Measurements from ENCODE around the gene RIC8B.

RIC8B gene

DNA sequence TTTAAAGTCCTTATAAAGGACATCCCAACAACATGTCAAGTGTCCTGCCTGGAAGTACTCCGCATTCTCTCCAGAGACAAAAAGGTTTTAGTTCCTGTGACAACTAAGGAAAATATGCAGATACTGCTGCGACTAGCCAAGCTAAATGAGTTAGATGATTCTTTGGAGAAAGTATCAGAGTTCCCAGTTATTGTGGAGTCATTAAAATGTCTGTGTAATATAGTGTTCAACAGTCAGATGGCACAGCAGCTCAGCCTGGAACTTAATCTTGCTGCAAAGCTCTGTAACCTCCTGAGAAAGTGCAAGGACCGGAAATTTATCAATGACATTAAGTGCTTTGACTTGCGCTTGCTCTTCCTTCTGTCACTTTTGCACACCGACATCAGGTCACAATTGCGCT is 40.2 kb downstream of the RIC8B start:
- 93% methylated on average over 6 of the region's 6 CpGs for WGBS
- Histone ChIP-seq H3K9me3 (ENCODE audit: insufficient read depth, low read depth, low read length) (no peaks in the 10 kb centered on the region), H3K27me3 (ENCODE audit: insufficient read depth, low read length) (no peaks in the 10 kb centered on the region), H3K9ac (ENCODE audit: low read depth, low read length) (no peak overlapping the region), H3K36me3 (ENCODE audit: insufficient read depth, low read length) (peaks cover 16% of the 10 kb centered on the region), H3K4me1 (ENCODE audit: insufficient read depth, low read length) (peaks cover 13% of the 10 kb centered on the region; the same call in 1 of the 2 replicates), H3K4me3 (ENCODE audit: low read length) (no peak overlapping the region), H3K27ac (ENCODE audit: low read depth, low read length) (no peak overlapping the region)

DNA sequence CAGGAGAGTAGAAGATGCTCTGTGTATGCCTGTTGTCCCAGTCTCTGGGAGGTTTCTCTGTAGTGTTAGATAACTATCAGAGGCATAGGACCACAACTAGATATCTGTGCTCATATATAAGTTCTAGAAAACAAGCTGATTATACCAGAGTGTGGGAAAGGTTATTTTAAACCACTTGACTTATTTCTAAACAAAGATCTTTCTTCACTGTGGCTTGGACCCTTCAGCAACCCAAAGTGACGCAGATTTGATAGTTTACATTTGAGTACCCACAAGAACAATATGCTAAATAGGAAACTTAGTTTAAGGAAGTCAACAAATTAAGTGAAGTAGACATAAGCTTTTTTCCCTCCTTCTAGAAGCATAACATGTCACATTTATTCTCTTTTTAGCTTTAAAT is 41.3 kb downstream of the RIC8B start:
- Histone ChIP-seq H3K9ac (ENCODE audit: low read depth, low read length) (no peak overlapping the region), H3K4me1 (ENCODE audit: insufficient read depth, low read length) (peaks cover 13% of the 10 kb centered on the region; the same call in 1 of the 2 replicates), H3K36me3 (ENCODE audit: insufficient read depth, low read length) (peaks cover 21% of the 10 kb centered on the region), H3K9me3 (ENCODE audit: insufficient read depth, low read depth, low read length) (no peaks in the 10 kb centered on the region), H3K27ac (ENCODE audit: low read depth, low read length) (peak overlapping the region; percentile 50; the same call in 1 of the 2 replicates), H3K27me3 (ENCODE audit: insufficient read depth, low read length) (no peaks in the 10 kb centered on the region), H3K4me3 (ENCODE audit: low read length) (no peak overlapping the region)
- no CpG with 5 or more reads among the region's 1 CpG for WGBS

GRCh38 chr12:106816231-106816630 is 41.7 kb downstream of the RIC8B start:
- Histone ChIP-seq H3K4me1 (ENCODE audit: insufficient read depth, low read length) (peaks cover 13% of the 10 kb centered on the region; the same call in 1 of the 2 replicates), H3K36me3 (ENCODE audit: insufficient read depth, low read length) (peaks cover 26% of the 10 kb centered on the region), H3K4me3 (ENCODE audit: low read length) (no peak overlapping the region), H3K9me3 (ENCODE audit: insufficient read depth, low read depth, low read length) (no peaks in the 10 kb centered on the region), H3K27ac (ENCODE audit: low read depth, low read length) (peak overlapping the region; percentile 50; the same call in 1 of the 2 replicates), H3K27me3 (ENCODE audit: insufficient read depth, low read length) (no peaks in the 10 kb centered on the region), H3K9ac (ENCODE audit: low read depth, low read length) (no peak overlapping the region)
- 97% methylated on average over 2 of the region's 2 CpGs for WGBS

DNA sequence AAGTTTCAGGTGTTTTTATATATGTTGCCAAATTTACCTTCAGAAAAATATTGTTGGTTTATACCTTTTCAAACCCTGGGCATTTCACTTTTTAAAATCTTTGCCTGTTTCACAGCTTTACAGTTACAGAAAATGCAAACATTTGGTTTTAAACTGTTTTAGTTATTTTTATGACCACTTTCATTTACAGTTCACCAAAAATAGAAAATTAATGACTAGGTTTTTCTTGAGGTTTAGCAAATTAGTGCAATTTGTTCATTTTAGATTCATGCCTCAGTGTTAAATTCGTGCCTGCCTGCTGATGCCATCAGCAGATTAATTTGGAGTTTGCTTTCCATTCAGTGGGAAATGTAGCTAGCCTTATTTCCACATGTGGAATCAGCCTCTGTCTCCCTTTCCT is 45.5 kb downstream of the RIC8B start:
- H3K9me3 ChIP-seq (ENCODE audit: insufficient read depth, low read depth, low read length), result no peaks in the 10 kb centered on the region
- H3K4me3 ChIP-seq (ENCODE audit: low read length), result no peak overlapping the region
- H3K4me1 ChIP-seq (ENCODE audit: insufficient read depth, low read length), result peaks cover 10% of the 10 kb centered on the region; the same call in 1 of the 2 replicates
- 92% methylated on average over 1 of the region's 1 CpG for WGBS
- no peak overlapping the region for H3K9ac ChIP-seq (ENCODE audit: low read depth, low read length)
- no peaks in the 10 kb centered on the region for H3K27me3 ChIP-seq (ENCODE audit: insufficient read depth, low read length)
- H3K36me3 ChIP-seq (ENCODE audit: insufficient read depth, low read length), result peaks cover 34% of the 10 kb centered on the region
- H3K27ac ChIP-seq (ENCODE audit: low read depth, low read length), result no peak overlapping the region

DNA sequence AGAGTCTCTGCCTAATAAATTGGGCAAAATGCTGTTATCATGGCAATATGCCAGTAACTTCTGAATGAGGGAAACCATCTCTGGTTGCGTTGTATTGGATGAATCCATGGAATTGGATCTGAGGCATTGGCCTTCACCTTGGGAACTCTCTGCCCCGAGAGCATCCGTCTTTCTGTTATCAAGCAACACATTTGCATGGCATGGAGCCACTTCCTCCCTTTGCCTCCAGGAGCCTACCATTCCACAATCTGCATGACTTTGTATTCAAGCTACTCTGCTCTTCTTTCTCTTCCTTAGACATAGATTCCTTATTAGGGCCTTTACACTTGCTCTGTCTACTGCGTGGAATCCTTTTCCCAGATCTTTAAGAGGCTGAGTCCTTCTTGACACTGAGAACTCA is 57.2 kb downstream of the RIC8B start:
- peaks cover 8% of the 10 kb centered on the region; the same call in 1 of the 2 replicates for H3K36me3 ChIP-seq (ENCODE audit: insufficient read depth, low read length)
- no peak overlapping the region for H3K9ac ChIP-seq (ENCODE audit: low read depth, low read length)
- H3K4me3 ChIP-seq (ENCODE audit: low read length), result no peak overlapping the region
- H3K27me3 ChIP-seq (ENCODE audit: insufficient read depth, low read length), result no peaks in the 10 kb centered on the region
- no peak overlapping the region for H3K27ac ChIP-seq (ENCODE audit: low read depth, low read length)
- WGBS, result 84% methylated on average over 4 of the region's 4 CpGs
- H3K9me3 ChIP-seq (ENCODE audit: insufficient read depth, low read depth, low read length), result no peaks in the 10 kb centered on the region
- peaks cover 7% of the 10 kb centered on the region for H3K4me1 ChIP-seq (ENCODE audit: insufficient read depth, low read length)

- no peak overlapping the region for H3K4me3 ChIP-seq (ENCODE audit: low read length)
- H3K4me1 ChIP-seq (ENCODE audit: insufficient read depth, low read length), result peaks cover 21% of the 10 kb centered on the region
- no peak overlapping the region for H3K27ac ChIP-seq (ENCODE audit: low read depth, low read length)
- WGBS, result 97% methylated on average over 8 of the region's 8 CpGs
- H3K36me3 ChIP-seq (ENCODE audit: insufficient read depth, low read length), result peaks cover 5% of the 10 kb centered on the region
- no peaks in the 10 kb centered on the region for H3K27me3 ChIP-seq (ENCODE audit: insufficient read depth, low read length)
- no peaks in the 10 kb centered on the region for H3K9me3 ChIP-seq (ENCODE audit: insufficient read depth, low read depth, low read length)
- H3K9ac ChIP-seq (ENCODE audit: low read depth, low read length), result no peak overlapping the region
These were observed 63.3 kb downstream of the RIC8B start for GRCh38 chr12:106837782-106838181.

DNA sequence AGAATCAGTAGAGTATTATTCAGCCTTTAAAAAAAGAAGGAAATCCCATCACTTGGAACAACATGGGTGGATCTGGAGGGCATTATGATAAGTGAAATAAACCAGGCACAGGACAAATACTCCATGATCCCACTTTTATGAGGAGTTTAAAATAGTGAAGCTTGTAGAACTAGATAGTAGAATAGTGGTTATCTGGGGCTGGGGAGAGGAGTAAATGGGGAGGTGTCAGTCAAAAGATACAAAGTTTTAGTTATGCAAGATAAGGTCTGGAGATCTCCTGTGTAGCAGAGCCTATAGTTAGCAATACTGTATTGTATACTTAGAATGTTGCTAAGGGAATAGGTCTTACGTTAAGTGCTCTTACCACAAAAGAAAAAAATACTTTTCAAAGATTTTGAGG is 64.9 kb downstream of the RIC8B start:
- WGBS, result no CpG with 5 or more reads among the region's 1 CpG
- Histone ChIP-seq H3K27ac (ENCODE audit: low read depth, low read length) (no peak overlapping the region), H3K9me3 (ENCODE audit: insufficient read depth, low read depth, low read length) (no peaks in the 10 kb centered on the region), H3K9ac (ENCODE audit: low read depth, low read length) (no peak overlapping the region), H3K27me3 (ENCODE audit: insufficient read depth, low read length) (no peaks in the 10 kb centered on the region), H3K4me3 (ENCODE audit: low read length) (no peak overlapping the region), H3K36me3 (ENCODE audit: insufficient read depth, low read length) (peaks cover 18% of the 10 kb centered on the region), H3K4me1 (ENCODE audit: insufficient read depth, low read length) (peaks cover 21% of the 10 kb centered on the region)

DNA sequence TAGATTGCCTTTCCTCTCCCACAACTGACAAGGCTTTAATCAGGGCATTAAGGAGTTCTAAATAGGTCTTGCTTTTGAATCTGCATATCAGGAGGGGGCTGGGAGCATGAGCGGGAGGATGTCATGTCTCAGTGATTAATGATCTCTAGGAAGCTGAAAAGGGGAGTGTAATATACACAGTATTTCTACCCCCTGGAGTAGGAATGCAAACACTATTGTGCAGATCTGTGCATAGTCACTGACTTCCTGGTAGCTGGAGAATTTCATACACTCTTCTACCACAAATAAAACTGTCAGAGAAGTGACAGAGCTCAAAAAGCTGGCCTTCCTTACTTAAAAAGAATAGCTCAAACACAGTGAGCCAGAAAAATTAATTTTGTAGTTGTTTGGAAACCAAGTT is 65.8 kb downstream of the RIC8B start:
- no peaks in the 10 kb centered on the region for H3K9me3 ChIP-seq (ENCODE audit: insufficient read depth, low read depth, low read length)
- H3K27ac ChIP-seq (ENCODE audit: low read depth, low read length), result peak overlapping the region; percentile 1; the same call in 1 of the 2 replicates
- WGBS, result 46% methylated on average over 1 of the region's 1 CpG
- H3K4me3 ChIP-seq (ENCODE audit: low read length), result no peak overlapping the region
- peaks cover 27% of the 10 kb centered on the region for H3K36me3 ChIP-seq (ENCODE audit: insufficient read depth, low read length)
- H3K9ac ChIP-seq (ENCODE audit: low read depth, low read length), result no peak overlapping the region
- no peaks in the 10 kb centered on the region for H3K27me3 ChIP-seq (ENCODE audit: insufficient read depth, low read length)
- H3K4me1 ChIP-seq (ENCODE audit: insufficient read depth, low read length), result peaks cover 21% of the 10 kb centered on the region

- no peak overlapping the region for H3K4me3 ChIP-seq (ENCODE audit: low read length)
- no peaks in the 10 kb centered on the region for H3K9me3 ChIP-seq (ENCODE audit: insufficient read depth, low read depth, low read length)
- H3K9ac ChIP-seq (ENCODE audit: low read depth, low read length), result no peak overlapping the region
- 86% methylated on average over 1 of the region's 1 CpG for WGBS
- H3K27me3 ChIP-seq (ENCODE audit: insufficient read depth, low read length), result no peaks in the 10 kb centered on the region
- peaks cover 42% of the 10 kb centered on the region for H3K36me3 ChIP-seq (ENCODE audit: insufficient read depth, low read length)
- H3K4me1 ChIP-seq (ENCODE audit: insufficient read depth, low read length), result peaks cover 21% of the 10 kb centered on the region
- no peak overlapping the region for H3K27ac ChIP-seq (ENCODE audit: low read depth, low read length)
These were observed 67.2 kb downstream of the RIC8B start for GRCh38 chr12:106841510-106842302.

DNA sequence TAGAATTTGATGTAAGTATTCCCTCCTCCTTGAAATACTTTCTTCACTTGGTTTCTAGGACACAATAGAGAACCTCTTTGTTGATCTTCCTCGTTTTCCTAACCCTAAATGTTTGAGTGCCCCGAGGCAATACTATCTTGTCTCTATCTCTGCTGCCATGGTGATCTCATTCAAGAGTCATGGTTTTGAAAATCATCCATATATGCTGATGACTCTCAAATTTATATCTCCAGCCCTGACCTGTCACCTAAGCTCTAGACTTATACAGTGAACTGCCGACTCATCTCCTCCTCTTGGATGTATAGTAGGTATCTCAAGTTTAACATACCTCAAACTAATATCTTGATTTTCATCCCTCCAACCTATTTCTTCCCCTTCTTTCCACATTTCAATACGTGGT is 71.4 kb downstream of the RIC8B start:
- H3K9me3 ChIP-seq (ENCODE audit: insufficient read depth, low read depth, low read length), result 0 out of 2 replicates have a peak, but pooled peaks cover 4% of the 10 kb centered on the region
- WGBS, result 92% methylated on average over 4 of the region's 4 CpGs

GRCh38 chr12:106847861-106848260 is 73.4 kb downstream of the RIC8B start:
- WGBS, result over 99% methylated on average over 2 of the region's 2 CpGs
- H3K27me3 ChIP-seq (ENCODE audit: insufficient read depth, low read length), result no peaks in the 10 kb centered on the region
- H3K4me1 ChIP-seq (ENCODE audit: insufficient read depth, low read length), result no peaks in the 10 kb centered on the region
- H3K4me3 ChIP-seq (ENCODE audit: low read length), result no peak overlapping the region
- no peak overlapping the region for H3K27ac ChIP-seq (ENCODE audit: low read depth, low read length)
- H3K9ac ChIP-seq (ENCODE audit: low read depth, low read length), result no peak overlapping the region
- peaks cover 94% of the 10 kb centered on the region for H3K36me3 ChIP-seq (ENCODE audit: insufficient read depth, low read length)
- H3K9me3 ChIP-seq (ENCODE audit: insufficient read depth, low read depth, low read length), result 0 out of 2 replicates have a peak, but pooled peaks cover 4% of the 10 kb centered on the region

More for the DNA sequence above, 71.4 kb downstream of the RIC8B start:
- Histone ChIP-seq H3K27ac (ENCODE audit: low read depth, low read length) (no peak overlapping the region), H3K36me3 (ENCODE audit: insufficient read depth, low read length) (peaks cover 81% of the 10 kb centered on the region), H3K4me1 (ENCODE audit: insufficient read depth, low read length) (peaks cover 8% of the 10 kb centered on the region; the same call in 1 of the 2 replicates), H3K4me3 (ENCODE audit: low read length) (no peak overlapping the region), H3K27me3 (ENCODE audit: insufficient read depth, low read length) (no peaks in the 10 kb centered on the region), H3K9ac (ENCODE audit: low read depth, low read length) (no peak overlapping the region)
